GM12873 (cell line): ENCODE data around the gene ARHGAP22.

Source experiments
- CTCF ChIP-seq: IDR thresholded peaks from 2 replicates; pipeline ENCODE4 v1.5.1; 2012; ENCODE audit warnings: low read depth, mild to moderate bottlenecking, moderate library complexity, low read length, control low read depth; ENCODE audit not compliant: insufficient read depth; ENCODE audit errors: missing control alignments

ARHGAP22 gene

GRCh38 chr10:48398261-48398660 lies 206.6 kb downstream of the ARHGAP22 start:
- no peak for TF ChIP-seq CTCF
